ENCODE data around the gene OR1C1.

DNA sequence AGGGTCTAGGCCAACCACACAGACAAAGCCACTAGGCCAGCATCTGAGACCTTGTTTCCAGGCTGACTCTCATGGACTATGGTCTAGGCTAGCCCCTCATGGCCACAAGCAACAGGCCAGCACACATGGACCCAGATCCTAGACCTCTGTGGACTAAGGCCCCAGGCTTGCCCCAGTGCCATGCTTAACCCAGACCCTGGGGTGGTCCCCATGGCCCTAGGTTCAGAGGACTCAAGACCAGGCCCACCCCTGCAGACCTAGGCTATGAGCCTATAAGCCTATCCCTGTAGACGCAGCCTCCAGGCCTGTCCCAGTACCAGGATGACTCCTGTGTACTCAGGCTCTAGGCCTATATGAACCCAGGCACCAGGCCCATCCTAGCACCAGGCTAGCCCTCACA lies 10.5 kb downstream of the OR1C1 start:
- TF ChIP-seq CTCF (IDR thresholded peaks at IDR 0.05) (no peak), POLR2A (IDR thresholded peaks at IDR 0.05; ENCODE audit: low read length) (no peak), USF2 (IDR thresholded peaks at IDR 0.05) (no peak), EP300 (IDR thresholded peaks at IDR 0.05) (no peak), MYC (IDR thresholded peaks at IDR 0.05; ENCODE audit: borderline replicate concordance, low read length) (no peak), RCOR1 (IDR thresholded peaks at IDR 0.05; ENCODE audit: low read depth, low read length) (no peak), NR3C1 (IDR thresholded peaks at IDR 0.05) (no peak)
